Activated CD4-positive, alpha-beta T cell treated with anti-CD3 and anti-CD28 coated beads, Interleukin-2, amount 10 ng/mL, durations not matched to agents 24 days and 14 days (primary cell): Measurements from ENCODE around the gene VGLL4. TPM values are rescaled to one million over a fixed set of nuclear protein-coding genes. Genes with fewer than 3 reads are reported as not detected.

Experiments
- DNase-seq: peaks from one replicate; pipeline ENCODE4 v3.0.0; 2022
- H3K27ac Mint-ChIP-seq: one replicate; pipeline ENCODE4 v1.8.0; 2022; ENCODE audit warnings: mild to moderate bottlenecking, mixed read lengths
- H3K27me3 Mint-ChIP-seq: one replicate; pipeline ENCODE4 v1.8.0; 2022; ENCODE audit warnings: mixed read lengths
- H3K36me3 Mint-ChIP-seq: one replicate; pipeline ENCODE4 v1.8.0; 2022; ENCODE audit warnings: low read depth, mild to moderate bottlenecking, mixed read lengths
- H3K4me1 Mint-ChIP-seq: one replicate; pipeline ENCODE4 v1.8.0; 2021; ENCODE audit warnings: mixed read lengths
- H3K4me3 Mint-ChIP-seq: one replicate; pipeline ENCODE4 v1.8.0; 2022; ENCODE audit warnings: mild to moderate bottlenecking, moderate library complexity, mixed read lengths
- H3K9me3 Mint-ChIP-seq: one replicate; pipeline ENCODE4 v1.8.0; 2021; ENCODE audit warnings: mixed read lengths
- intact Hi-C: fragments of 100-400 bp; cut with micrococcal nuclease; formaldehyde crosslinking; loops from one replicate; pipeline ENCODE4 v1.15.1; 2023
- total RNA-seq: library from RNA; stranded (reverse); gene quantifications from 2 replicates; pipeline ENCODE4 v1.2.3, GENCODE V29; 2022

VGLL4 gene
- total RNA-seq, 1 donor from 2014 or later = 44.0 TPM

DNA sequence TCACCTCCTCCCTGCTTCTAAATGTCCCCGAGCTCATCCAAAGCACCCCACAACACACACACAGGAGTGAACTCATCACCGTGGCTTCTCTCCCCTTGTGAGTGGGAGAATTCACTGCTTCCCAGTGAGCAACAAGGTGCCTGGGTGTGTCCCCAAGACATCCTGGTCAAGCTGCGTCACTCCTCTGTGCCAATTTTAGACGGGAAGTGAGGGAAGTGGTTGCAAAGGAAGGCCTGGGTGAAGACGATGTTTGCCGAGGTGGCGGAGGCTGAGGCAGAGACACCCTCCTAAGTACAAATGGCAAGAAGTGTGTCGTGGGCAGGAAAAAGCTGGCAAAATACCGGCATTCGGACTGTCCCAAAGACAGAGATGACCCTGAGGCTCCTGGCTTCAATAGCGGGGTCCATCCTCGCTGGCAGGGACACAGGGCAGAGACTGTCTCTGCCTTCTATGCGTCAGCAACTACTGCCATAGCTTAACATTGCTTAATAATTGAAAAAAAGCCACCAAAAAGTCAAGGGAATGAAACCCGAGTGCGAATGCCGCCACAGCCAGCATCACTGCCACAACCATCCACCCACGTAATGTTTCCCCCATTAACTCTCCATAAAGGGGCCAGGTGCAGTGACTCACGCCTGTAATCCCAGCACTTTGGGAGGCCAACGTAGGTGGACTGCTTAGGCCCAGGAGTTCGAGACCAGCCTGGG is 72.8 kb downstream of the VGLL4 start:
- DNase-seq = no peak
- Mint-ChIP-seq H3K36me3 (peaks cover 15% of the 10 kb centered on the region), H3K27ac (no peak overlapping the region), H3K9me3 (no peaks in the 10 kb centered on the region), H3K27me3 (no peaks in the 10 kb centered on the region), H3K4me1 (peaks cover 3% of the 10 kb centered on the region), H3K4me3 (no peak overlapping the region)
- intact Hi-C loops = no loop called here

DNA sequence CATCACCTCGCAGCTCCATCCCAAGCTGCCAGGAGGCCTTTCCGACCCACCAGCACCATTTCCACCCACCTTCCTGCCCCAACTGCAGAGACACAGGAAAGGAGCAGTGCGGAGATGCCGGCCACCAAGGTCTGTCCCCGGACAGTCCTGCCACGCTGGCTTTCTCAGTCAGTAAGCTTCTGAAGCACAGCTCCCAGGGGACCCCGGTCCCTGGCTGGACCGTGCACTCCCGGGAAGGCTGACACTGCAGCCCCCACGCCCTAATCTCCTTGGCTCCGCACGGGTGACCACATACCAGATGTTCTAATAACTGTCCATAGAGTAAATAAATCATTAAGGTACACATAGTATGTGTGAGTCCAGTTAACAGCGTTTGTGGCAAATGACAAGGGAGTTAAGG is 73.5 kb downstream of the VGLL4 start:
- peaks cover 17% of the 10 kb centered on the region for H3K36me3 Mint-ChIP-seq
- H3K9me3 Mint-ChIP-seq = no peaks in the 10 kb centered on the region
- no peak overlapping the region for H3K27ac Mint-ChIP-seq
- intact Hi-C loops = no loop called here
- H3K4me1 Mint-ChIP-seq = peaks cover 3% of the 10 kb centered on the region
- H3K4me3 Mint-ChIP-seq = no peak overlapping the region
- H3K27me3 Mint-ChIP-seq = no peaks in the 10 kb centered on the region
- DNase-seq = no peak

GRCh38 chr3:11569156-11569741 is 74.5 kb downstream of the VGLL4 start:
- H3K27ac Mint-ChIP-seq = no peak overlapping the region
- intact Hi-C loops = no loop called here
- no peaks in the 10 kb centered on the region for H3K27me3 Mint-ChIP-seq

GRCh38 chr3:11568503-11569155 is 75.1 kb downstream of the VGLL4 start:
- no peak overlapping the region for H3K4me3 Mint-ChIP-seq
- intact Hi-C loops = no loop called here
- no peak overlapping the region for H3K27ac Mint-ChIP-seq
- H3K36me3 Mint-ChIP-seq = peaks cover 17% of the 10 kb centered on the region
- no peak for DNase-seq
- peaks cover 3% of the 10 kb centered on the region for H3K4me1 Mint-ChIP-seq
- H3K27me3 Mint-ChIP-seq = no peaks in the 10 kb centered on the region
- H3K9me3 Mint-ChIP-seq = no peaks in the 10 kb centered on the region

More at GRCh38 chr3:11569156-11569741, 74.5 kb downstream of the VGLL4 start:
- DNase-seq = no peak
- Mint-ChIP-seq H3K4me1 (peaks cover 3% of the 10 kb centered on the region), H3K9me3 (no peaks in the 10 kb centered on the region), H3K4me3 (no peak overlapping the region), H3K36me3 (peaks cover 16% of the 10 kb centered on the region)

- intact Hi-C loops = no loop called here
- Mint-ChIP-seq H3K27ac (no peak overlapping the region), H3K4me3 (no peak overlapping the region), H3K27me3 (no peaks in the 10 kb centered on the region), H3K9me3 (no peaks in the 10 kb centered on the region), H3K36me3 (peaks cover 19% of the 10 kb centered on the region), H3K4me1 (peaks cover 3% of the 10 kb centered on the region)
- DNase-seq = no peak
Observed at GRCh38 chr3:11567516-11568467, 75.9 kb downstream of the VGLL4 start.

- no peak overlapping the region for H3K4me3 Mint-ChIP-seq
- H3K27ac Mint-ChIP-seq = no peak overlapping the region
- no peaks in the 10 kb centered on the region for H3K27me3 Mint-ChIP-seq
- no peaks in the 10 kb centered on the region for H3K9me3 Mint-ChIP-seq
- no peak for DNase-seq
- intact Hi-C loops = no loop called here
- peaks cover 16% of the 10 kb centered on the region for H3K36me3 Mint-ChIP-seq
- H3K4me1 Mint-ChIP-seq = peaks cover 3% of the 10 kb centered on the region
Observed at GRCh38 chr3:11566916-11567315, 76.8 kb downstream of the VGLL4 start.

- intact Hi-C loops = no loop called here
- Mint-ChIP-seq H3K9me3 (no peaks in the 10 kb centered on the region), H3K4me1 (peaks cover 3% of the 10 kb centered on the region), H3K4me3 (no peak overlapping the region), H3K36me3 (peaks cover 16% of the 10 kb centered on the region), H3K27ac (no peak overlapping the region), H3K27me3 (no peaks in the 10 kb centered on the region)
- DNase-seq = no peak
Observed at GRCh38 chr3:11566478-11566877, 77.2 kb downstream of the VGLL4 start.

- Mint-ChIP-seq H3K4me3 (no peak overlapping the region), H3K4me1 (peaks cover 3% of the 10 kb centered on the region), H3K9me3 (no peaks in the 10 kb centered on the region), H3K27me3 (no peaks in the 10 kb centered on the region), H3K27ac (no peak overlapping the region), H3K36me3 (peaks cover 16% of the 10 kb centered on the region)
- intact Hi-C loops = no loop called here
- no peak for DNase-seq
Observed at GRCh38 chr3:11565932-11566331, 77.8 kb downstream of the VGLL4 start.

- Mint-ChIP-seq H3K27me3 (no peaks in the 10 kb centered on the region), H3K9me3 (no peaks in the 10 kb centered on the region), H3K4me3 (no peak overlapping the region), H3K4me1 (no peaks in the 10 kb centered on the region), H3K36me3 (peaks cover 16% of the 10 kb centered on the region), H3K27ac (no peak overlapping the region)
- intact Hi-C loops = no loop called here
- DNase-seq = no peak
Observed at GRCh38 chr3:11565492-11565891, 78.2 kb downstream of the VGLL4 start.

GRCh38 chr3:11565072-11565471 is 78.6 kb downstream of the VGLL4 start:
- H3K27ac Mint-ChIP-seq = no peak overlapping the region
- peaks cover 16% of the 10 kb centered on the region for H3K36me3 Mint-ChIP-seq
- no peak overlapping the region for H3K4me3 Mint-ChIP-seq
- no peaks in the 10 kb centered on the region for H3K27me3 Mint-ChIP-seq
- no peaks in the 10 kb centered on the region for H3K4me1 Mint-ChIP-seq
- no peaks in the 10 kb centered on the region for H3K9me3 Mint-ChIP-seq
- intact Hi-C loops = no loop called here
- DNase-seq = no peak

- Mint-ChIP-seq H3K27ac (no peak overlapping the region), H3K27me3 (no peaks in the 10 kb centered on the region), H3K36me3 (peaks cover 20% of the 10 kb centered on the region), H3K9me3 (no peaks in the 10 kb centered on the region), H3K4me3 (no peak overlapping the region), H3K4me1 (peaks cover 2% of the 10 kb centered on the region)
- intact Hi-C loops = no loop called here
- no peak for DNase-seq
Observed at GRCh38 chr3:11564577-11565001, 79.1 kb downstream of the VGLL4 start.

GRCh38 chr3:11563865-11564185 is 79.9 kb downstream of the VGLL4 start:
- intact Hi-C loops = no loop called here
- Mint-ChIP-seq H3K4me1 (peaks cover 2% of the 10 kb centered on the region), H3K9me3 (no peaks in the 10 kb centered on the region), H3K27me3 (no peaks in the 10 kb centered on the region), H3K27ac (no peak overlapping the region), H3K4me3 (no peak overlapping the region), H3K36me3 (peaks cover 20% of the 10 kb centered on the region)
- DNase-seq = no peak

DNA sequence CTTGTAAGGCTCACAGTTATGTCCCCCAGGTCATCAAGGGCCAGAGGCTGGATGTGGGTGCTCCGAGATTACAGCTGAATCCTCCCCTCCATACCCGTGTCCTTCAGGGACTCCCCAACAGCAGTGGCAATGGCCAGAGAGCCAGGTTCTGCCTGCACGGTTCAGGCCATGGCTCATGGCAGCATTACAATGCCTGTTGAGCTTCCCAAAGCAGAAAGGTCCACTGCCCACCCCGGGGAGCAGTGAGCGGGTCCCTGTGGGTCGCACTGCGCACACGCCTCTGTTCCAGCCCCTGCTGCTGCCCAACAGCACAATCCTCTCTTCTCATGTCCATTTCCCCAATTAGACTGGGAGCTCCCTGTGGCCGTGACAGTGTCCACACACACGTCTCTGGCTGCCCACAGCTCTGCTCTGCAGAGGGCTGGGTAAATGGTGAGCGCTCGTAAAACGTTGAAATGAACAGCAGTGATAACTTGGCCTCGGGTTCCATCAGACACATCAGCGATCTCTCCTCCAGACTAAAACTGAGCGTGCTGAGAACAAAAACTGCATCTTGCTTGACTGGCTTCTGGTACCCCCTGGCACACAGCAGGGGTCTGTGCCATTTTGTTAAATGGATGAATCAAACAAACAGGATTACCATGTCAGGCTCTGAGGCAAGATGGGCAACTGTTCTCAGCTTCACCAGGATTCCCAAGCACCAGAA is 80.4 kb downstream of the VGLL4 start:
- no peak overlapping the region for H3K27ac Mint-ChIP-seq
- H3K36me3 Mint-ChIP-seq = peaks cover 20% of the 10 kb centered on the region
- no peaks in the 10 kb centered on the region for H3K27me3 Mint-ChIP-seq
- DNase-seq = no peak
- intact Hi-C loops = no loop called here
- peaks cover 2% of the 10 kb centered on the region for H3K4me1 Mint-ChIP-seq
- H3K4me3 Mint-ChIP-seq = no peak overlapping the region
- H3K9me3 Mint-ChIP-seq = no peaks in the 10 kb centered on the region
